Skeletal muscle satellite cell (primary cell): ENCODE data around the gene ZNF268.
A peak's percentile ranks its signal among the peaks of the same experiment; 100 is the strongest.

Source experiments
- H3K27me3 ChIP-seq: 2 replicates; pipeline ENCODE4 v1.7.0; 2013; ENCODE audit warnings: low read length; ENCODE audit not compliant: control insufficient read depth, insufficient read depth
- H3K36me3 ChIP-seq: 2 replicates; pipeline ENCODE4 v1.7.0; 2013; ENCODE audit warnings: mild to moderate bottlenecking, control low read depth, low read length; ENCODE audit not compliant: insufficient read depth
- H3K4me1 ChIP-seq: 2 replicates; pipeline ENCODE4 v1.7.0; 2013; ENCODE audit warnings: low read length; ENCODE audit not compliant: control insufficient read depth, insufficient read depth
- H3K4me2 ChIP-seq: 2 replicates; pipeline ENCODE4 v1.7.0; 2013; ENCODE audit warnings: mild to moderate bottlenecking, low read length
- H3K4me3 ChIP-seq: 2 replicates; pipeline ENCODE4 v1.7.0; 2013; ENCODE audit warnings: low read length
- H3K9ac ChIP-seq: 2 replicates; pipeline ENCODE4 v1.7.0; 2013; ENCODE audit warnings: mild to moderate bottlenecking, low read depth, low read length, moderate library complexity
- H3K9me3 ChIP-seq: replicated peaks from 2 replicates; pipeline ENCODE4 v1.7.0; 2013; ENCODE audit warnings: mild to moderate bottlenecking, control low read depth, low read length

ZNF268 gene

DNA sequence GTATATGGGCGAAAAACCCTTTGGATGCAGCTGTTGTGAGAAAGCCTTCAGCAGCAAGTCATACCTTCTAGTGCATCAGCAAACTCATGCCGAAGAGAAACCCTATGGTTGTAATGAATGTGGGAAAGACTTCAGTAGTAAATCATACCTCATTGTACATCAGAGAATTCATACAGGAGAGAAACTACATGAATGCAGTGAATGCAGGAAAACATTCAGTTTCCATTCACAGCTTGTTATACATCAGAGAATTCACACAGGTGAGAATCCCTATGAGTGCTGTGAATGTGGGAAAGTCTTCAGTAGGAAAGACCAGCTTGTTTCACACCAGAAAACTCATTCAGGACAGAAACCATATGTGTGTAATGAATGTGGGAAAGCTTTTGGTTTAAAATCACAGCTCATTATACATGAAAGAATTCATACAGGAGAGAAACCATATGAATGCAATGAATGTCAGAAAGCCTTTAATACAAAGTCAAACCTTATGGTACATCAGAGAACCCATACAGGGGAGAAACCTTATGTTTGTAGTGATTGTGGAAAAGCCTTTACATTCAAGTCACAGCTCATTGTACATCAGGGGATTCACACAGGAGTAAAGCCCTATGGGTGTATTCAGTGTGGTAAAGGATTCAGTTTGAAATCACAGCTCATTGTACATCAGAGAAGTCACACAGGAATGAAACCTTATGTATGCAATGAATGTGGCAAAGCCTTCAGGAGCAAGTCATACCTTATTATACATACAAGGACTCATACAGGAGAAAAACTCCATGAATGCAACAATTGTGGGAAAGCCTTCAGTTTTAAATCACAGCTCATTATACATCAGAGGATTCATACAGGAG lies 21.4 kb downstream of the ZNF268 start:
- no peak overlapping the region for H3K9ac ChIP-seq
- no peak overlapping the region for H3K4me3 ChIP-seq
- H3K36me3 ChIP-seq: peaks cover 39% of the 10 kb centered on the region
- H3K9me3 ChIP-seq: peaks cover 64% of the 10 kb centered on the region
- H3K27me3 ChIP-seq: no peaks in the 10 kb centered on the region
- no peak overlapping the region for H3K4me2 ChIP-seq
- H3K4me1 ChIP-seq: no peaks in the 10 kb centered on the region

- H3K36me3 ChIP-seq: peaks cover 39% of the 10 kb centered on the region
- peak overlapping the region; percentile 4 for H3K4me3 ChIP-seq
- peaks cover 64% of the 10 kb centered on the region for H3K9me3 ChIP-seq
- H3K9ac ChIP-seq: no peak overlapping the region
- no peaks in the 10 kb centered on the region for H3K27me3 ChIP-seq
- H3K4me1 ChIP-seq: no peaks in the 10 kb centered on the region
- no peak overlapping the region for H3K4me2 ChIP-seq
Measured at GRCh38 chr12:133203344-133204263, 22.3 kb downstream of the ZNF268 start.

DNA sequence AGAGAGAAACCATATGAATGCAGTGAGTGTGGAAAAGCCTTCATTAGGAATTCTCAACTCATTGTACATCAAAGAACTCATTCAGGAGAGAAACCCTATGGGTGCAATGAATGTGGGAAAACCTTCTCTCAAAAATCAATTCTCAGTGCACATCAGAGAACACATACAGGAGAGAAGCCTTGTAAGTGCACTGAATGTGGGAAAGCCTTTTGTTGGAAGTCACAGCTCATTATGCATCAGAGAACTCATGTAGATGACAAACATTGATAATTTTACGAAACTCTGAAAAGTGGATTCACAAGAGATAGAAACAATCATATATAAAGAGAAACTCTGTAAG lies 22.9 kb downstream of the ZNF268 start:
- H3K4me3 ChIP-seq: peak overlapping the region; percentile 4
- no peaks in the 10 kb centered on the region for H3K4me1 ChIP-seq
- H3K36me3 ChIP-seq: peaks cover 39% of the 10 kb centered on the region
- H3K9me3 ChIP-seq: peaks cover 64% of the 10 kb centered on the region
- H3K27me3 ChIP-seq: no peaks in the 10 kb centered on the region
- no peak overlapping the region for H3K9ac ChIP-seq
- H3K4me2 ChIP-seq: no peak overlapping the region

DNA sequence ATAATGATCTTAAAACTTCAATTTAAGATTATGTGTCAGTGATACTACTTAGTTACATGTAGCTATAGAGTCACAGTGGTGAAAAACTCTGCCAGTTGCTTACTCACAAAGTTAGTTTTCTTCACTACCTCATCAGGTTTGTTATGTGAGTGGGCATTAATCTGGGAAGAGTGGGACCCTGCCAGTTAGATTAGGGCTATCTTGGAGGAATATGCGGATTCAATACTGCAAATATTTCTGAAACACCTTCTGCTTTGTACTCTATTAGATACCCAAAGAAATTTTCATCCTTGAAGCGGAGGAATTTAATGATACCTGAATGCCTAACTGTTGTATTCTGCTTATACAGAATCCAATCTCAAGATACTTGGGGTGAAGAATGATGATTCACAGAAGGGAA lies 25.1 kb downstream of the ZNF268 start:
- no peaks in the 10 kb centered on the region for H3K27me3 ChIP-seq
- no peak overlapping the region for H3K4me3 ChIP-seq
- H3K4me2 ChIP-seq: no peak overlapping the region
- no peaks in the 10 kb centered on the region for H3K4me1 ChIP-seq
- peaks cover 30% of the 10 kb centered on the region for H3K36me3 ChIP-seq
- peaks cover 62% of the 10 kb centered on the region for H3K9me3 ChIP-seq
- no peak overlapping the region for H3K9ac ChIP-seq

DNA sequence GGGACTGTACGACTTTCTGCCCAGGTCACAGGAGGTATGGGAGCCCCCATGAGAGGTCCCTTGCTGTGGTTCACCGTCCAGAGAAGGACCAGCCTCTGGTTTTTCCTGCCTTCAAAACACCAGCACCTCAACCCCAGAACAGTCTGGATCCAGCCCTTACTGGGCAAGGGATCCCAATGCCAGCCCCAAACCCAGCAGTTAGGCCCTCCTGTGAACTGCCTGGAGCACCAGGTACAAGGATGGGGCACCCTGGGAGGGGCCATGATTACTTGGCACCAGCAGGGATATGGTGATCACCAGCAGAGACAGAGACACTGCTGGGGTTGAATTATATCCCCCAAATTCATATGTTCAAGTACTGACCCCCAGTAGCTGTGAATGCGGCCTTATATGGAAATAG lies 34.4 kb downstream of the ZNF268 start:
- Histone ChIP-seq H3K27me3 (no peaks in the 10 kb centered on the region), H3K4me2 (no peak overlapping the region), H3K4me1 (no peaks in the 10 kb centered on the region), H3K9me3 (peaks cover 15% of the 10 kb centered on the region), H3K36me3 (no peaks in the 10 kb centered on the region), H3K9ac (no peak overlapping the region), H3K4me3 (no peak overlapping the region)

DNA sequence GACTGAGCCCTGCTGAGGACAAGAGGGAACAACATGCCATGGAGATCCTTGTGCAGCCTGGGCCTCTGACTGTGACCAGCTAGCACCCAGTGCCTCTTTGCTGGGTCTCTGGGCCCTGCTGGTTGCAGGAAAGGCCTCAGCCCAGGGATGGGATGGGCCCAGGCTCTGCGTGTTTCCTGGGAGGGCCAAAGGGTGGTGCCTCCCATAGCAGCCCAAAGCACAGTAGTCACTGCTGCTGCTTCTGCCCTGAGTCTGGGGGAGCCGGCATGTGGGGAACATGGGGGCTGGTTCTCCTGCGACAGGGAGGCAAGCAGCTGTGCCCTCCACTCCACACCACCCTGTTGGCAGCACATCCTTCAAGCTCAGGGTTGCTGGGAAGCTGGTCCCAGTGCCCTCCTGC lies 35.9 kb downstream of the ZNF268 start:
- Histone ChIP-seq H3K4me2 (no peak overlapping the region), H3K9ac (no peak overlapping the region), H3K4me3 (no peak overlapping the region), H3K9me3 (peaks cover 20% of the 10 kb centered on the region), H3K4me1 (no peaks in the 10 kb centered on the region), H3K36me3 (no peaks in the 10 kb centered on the region), H3K27me3 (no peaks in the 10 kb centered on the region)

- Histone ChIP-seq H3K4me2 (no peak overlapping the region), H3K4me3 (no peak overlapping the region), H3K9me3 (peaks cover 20% of the 10 kb centered on the region), H3K4me1 (no peaks in the 10 kb centered on the region), H3K27me3 (no peaks in the 10 kb centered on the region), H3K36me3 (no peaks in the 10 kb centered on the region), H3K9ac (no peak overlapping the region)
Measured at GRCh38 chr12:133220521-133220920, 39.2 kb downstream of the ZNF268 start.

DNA sequence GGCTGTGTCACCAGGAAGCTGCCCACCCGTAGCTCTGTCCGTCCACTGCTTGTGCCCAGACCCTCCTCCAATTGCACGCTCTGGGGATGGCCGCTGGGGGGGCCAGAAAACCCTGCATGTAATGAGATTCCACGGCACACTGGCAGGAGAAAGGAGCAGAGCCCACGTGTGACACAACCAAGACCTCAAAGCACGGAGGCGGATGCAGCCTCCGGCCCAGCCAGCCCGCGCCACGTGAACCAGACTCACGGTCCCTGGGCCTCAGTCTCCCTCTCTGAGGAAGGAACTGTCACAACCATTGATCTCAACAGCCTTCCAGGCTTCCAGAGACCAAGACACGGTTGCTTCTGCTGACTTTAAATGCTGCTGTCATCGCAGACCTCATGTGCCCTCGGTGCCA lies 39.9 kb downstream of the ZNF268 start:
- Histone ChIP-seq H3K4me3 (no peak overlapping the region), H3K9ac (no peak overlapping the region), H3K27me3 (no peaks in the 10 kb centered on the region), H3K4me1 (no peaks in the 10 kb centered on the region), H3K4me2 (no peak overlapping the region), H3K36me3 (no peaks in the 10 kb centered on the region), H3K9me3 (peaks cover 19% of the 10 kb centered on the region)

DNA sequence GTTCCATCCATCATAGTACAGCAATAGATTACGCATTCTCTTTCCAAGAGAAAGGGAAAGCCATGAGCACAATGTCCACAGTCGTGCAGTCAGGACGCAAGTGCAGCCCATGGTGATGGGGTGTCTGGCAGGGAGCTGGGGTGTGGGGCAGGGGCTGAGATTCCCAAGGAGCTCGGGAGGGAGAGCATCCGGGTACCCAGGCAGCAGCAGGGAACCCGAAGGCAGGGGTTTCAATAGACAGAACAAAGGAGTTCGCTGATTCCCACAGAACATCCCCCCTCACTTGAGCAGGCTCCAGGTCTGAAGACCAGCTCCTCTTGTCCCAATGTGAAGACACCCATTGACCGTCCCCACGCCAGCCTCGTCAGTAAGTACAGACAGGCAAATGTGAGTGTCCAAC lies 40.9 kb downstream of the ZNF268 start:
- Histone ChIP-seq H3K9ac (no peak overlapping the region), H3K4me1 (no peaks in the 10 kb centered on the region), H3K4me3 (no peak overlapping the region), H3K36me3 (no peaks in the 10 kb centered on the region), H3K27me3 (no peaks in the 10 kb centered on the region), H3K9me3 (peaks cover 23% of the 10 kb centered on the region), H3K4me2 (no peak overlapping the region)

DNA sequence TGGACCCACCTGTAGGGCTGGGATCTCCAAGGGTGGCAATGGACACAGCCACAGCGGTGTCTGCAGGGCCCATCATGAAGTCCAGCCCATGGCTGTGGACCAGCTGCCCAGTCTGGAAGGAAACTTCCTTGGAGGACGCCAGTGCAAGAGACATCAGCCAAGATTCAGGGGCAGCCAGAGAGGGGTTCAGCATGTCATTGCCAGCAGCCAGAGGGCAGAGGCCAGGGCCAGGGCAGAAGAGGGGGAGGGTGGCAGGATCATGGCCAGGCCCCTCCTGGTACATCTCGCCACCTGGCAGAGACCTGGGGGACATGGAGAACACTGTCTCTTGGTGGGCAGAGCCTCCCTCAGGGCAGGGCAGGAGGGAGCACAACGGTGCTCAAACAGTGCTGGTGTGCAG lies 44.2 kb downstream of the ZNF268 start:
- H3K4me2 ChIP-seq: no peak overlapping the region
- no peak overlapping the region for H3K9ac ChIP-seq
- H3K4me3 ChIP-seq: no peak overlapping the region
- H3K36me3 ChIP-seq: no peaks in the 10 kb centered on the region
- H3K4me1 ChIP-seq: no peaks in the 10 kb centered on the region
- H3K9me3 ChIP-seq: peaks cover 34% of the 10 kb centered on the region
- H3K27me3 ChIP-seq: no peaks in the 10 kb centered on the region

DNA sequence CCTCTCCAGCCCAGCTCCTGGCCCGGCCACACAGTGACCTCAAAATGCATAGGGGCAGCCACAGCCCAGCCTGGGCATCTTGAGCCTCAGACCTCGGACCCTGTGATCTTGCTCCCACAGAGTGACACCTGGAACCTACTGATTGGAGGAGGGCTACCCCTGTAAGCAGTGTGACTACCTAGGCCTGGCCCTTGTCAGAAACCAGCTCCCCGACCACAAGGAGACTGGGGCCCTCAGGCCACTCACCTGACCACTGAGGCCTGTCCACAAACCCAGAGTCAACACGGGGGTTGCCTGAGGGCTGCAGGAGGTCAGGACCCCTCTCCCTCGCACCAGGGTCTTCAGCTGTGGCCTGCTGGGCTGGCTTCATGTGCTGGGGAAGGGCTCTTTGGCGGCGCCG lies 45.4 kb downstream of the ZNF268 start:
- no peak overlapping the region for H3K4me2 ChIP-seq
- peaks cover 29% of the 10 kb centered on the region for H3K9me3 ChIP-seq

More for the DNA sequence above, 45.4 kb downstream of the ZNF268 start:
- Histone ChIP-seq H3K4me3 (no peak overlapping the region), H3K27me3 (no peaks in the 10 kb centered on the region), H3K9ac (no peak overlapping the region), H3K36me3 (no peaks in the 10 kb centered on the region), H3K4me1 (no peaks in the 10 kb centered on the region)
